Left cardiac atrium (tissue), 4 donors: ENCODE data around the gene PTH1R. TPM values are rescaled to one million over a fixed set of nuclear protein-coding genes. Genes with fewer than 3 reads are reported as not detected.

Experiments
- ATAC-seq, 2 donors: fragments of 200-7000 bp; cut with Tn5 transposase; one replicate each; pipeline ENCODE4 v1.9.1; 2020; ENCODE audit warnings: mild to moderate bottlenecking in 2 of 2, moderate library complexity in 2 of 2
- DNase-seq: peaks from one replicate; pipeline ENCODE4 v3.0.0-alpha.2; 2020
- intact Hi-C, 2 donors: fragments of 100-400 bp; cut with DNase I; formaldehyde crosslinking; loops; one replicate each; pipeline versions ENCODE4 v1.14.1 to v1.15.1; 2022 to 2023
- total RNA-seq, 2 donors: library from RNA; stranded (reverse); fragmentation: NEBNext Ultra II Directional; extraction: Animal tissue kit (Norgen Biotek cat#: 25700); gene quantifications; one replicate each; pipeline ENCODE4 v1.2.1, GENCODE V29; 2021
- donor health status: DM: no; HTN: yes; CAD: no.
- donor health status: DM: no; HTN: yes; CAD: no; lungs with severe emphysema.
- donor health status: DM: yes; HTN: yes; CAD: no.
- donor health status: Dilated cardiomyopathy.

PTH1R gene
- total RNA-seq, 2 donors from 2014 or later, result 5.4 to 10.0 TPM

DNA sequence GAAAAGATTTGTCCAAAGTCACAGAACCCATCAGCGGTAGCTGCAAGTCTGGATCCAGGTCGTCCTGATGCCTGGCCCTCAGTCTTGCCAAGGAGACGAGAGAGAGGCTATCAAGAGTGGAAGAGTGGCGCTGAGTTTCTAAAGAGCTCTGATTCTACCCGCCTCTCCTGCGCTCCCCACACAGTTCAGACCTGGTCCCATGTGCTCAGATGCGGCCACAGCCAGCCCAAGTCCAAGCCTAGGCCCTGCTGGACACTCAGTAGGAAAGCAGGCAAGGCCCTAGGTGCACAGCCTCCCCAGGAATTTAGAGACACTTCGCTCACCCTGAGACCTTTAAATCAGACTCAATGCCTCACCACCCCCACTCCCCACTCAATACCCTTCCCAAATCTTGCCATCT lies 66.7 kb downstream of the PTH1R start:
- intact Hi-C loops, result no loop called here
- ATAC-seq (peak; percentile 3 to 19), DNase-seq (peak; percentile 25)

DNA sequence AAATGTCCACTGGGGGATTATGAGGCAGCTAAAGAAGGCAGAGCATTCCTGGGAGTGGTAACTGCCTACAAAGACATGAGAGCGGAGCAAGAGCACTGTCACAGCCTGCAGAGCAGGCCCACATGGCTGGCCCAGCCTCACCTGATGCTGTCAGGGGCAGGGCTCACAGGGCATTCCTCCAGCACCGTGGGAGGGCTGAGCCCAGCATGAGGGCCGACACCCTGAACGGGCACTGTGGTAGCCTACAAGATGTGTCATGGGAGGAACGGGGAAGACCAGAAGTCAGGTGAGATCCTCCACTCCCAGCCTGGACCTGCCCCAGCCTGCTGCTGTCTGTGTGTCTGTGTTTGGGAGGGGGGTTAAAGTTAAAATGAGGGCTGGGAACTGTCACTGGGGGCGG lies 68.9 kb downstream of the PTH1R start:
- intact Hi-C loops, result no loop called here
- ATAC-seq, result no peak
- peak; percentile 25 for DNase-seq

GRCh38 chr3:46946856-46947545 lies 69.5 kb downstream of the PTH1R start:
- DNase-seq (peak; percentile 50), ATAC-seq (peak; percentile 25 to 42)
- intact Hi-C loops, result no loop called here

GRCh38 chr3:46947546-46947901 lies 70.0 kb downstream of the PTH1R start:
- ATAC-seq, result no peak
- intact Hi-C loops, result no loop called here
- no peak for DNase-seq

DNA sequence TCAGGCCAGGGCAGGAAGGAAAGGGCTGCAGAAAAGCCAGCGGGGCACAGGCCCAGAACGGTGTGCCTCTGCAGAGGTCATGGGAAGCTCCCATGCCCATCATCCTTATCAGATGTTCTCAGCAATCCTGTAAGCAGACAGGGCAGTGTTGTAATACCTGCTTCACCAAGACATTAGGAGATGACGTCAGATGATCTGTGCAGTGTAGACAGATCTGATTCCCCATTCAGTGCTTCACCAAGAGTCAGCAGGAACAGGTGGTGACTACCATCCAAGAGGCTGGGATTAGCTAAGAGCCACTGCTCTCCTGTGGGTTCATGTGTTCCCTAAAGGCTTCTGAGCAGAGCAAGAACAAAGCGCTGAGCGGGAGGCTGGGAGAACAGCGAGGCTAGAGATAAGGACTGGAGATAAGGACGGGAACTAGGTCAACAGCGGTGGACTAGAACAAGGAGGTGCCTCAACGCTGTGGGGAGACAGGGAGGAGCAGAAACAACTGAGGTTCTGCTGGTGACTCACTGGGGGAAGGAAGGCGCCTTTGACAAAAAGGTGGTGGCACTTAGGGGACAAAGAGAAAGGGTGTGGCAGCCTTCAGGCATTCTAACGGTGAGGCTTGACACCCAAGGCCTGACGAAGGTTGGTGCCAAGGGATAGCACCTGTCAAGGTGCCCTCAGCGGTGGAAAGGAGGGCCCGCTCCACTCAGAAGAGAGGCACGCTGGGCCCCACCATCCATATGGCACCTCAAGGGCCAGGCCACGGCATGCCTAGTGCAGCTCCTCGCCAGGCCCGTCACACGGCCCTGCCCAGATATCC lies 70.7 kb downstream of the PTH1R start:
- DNase-seq, result peak; percentile 70
- intact Hi-C loops, result no loop called here
- ATAC-seq, result peak; percentile 41 to 77

DNA sequence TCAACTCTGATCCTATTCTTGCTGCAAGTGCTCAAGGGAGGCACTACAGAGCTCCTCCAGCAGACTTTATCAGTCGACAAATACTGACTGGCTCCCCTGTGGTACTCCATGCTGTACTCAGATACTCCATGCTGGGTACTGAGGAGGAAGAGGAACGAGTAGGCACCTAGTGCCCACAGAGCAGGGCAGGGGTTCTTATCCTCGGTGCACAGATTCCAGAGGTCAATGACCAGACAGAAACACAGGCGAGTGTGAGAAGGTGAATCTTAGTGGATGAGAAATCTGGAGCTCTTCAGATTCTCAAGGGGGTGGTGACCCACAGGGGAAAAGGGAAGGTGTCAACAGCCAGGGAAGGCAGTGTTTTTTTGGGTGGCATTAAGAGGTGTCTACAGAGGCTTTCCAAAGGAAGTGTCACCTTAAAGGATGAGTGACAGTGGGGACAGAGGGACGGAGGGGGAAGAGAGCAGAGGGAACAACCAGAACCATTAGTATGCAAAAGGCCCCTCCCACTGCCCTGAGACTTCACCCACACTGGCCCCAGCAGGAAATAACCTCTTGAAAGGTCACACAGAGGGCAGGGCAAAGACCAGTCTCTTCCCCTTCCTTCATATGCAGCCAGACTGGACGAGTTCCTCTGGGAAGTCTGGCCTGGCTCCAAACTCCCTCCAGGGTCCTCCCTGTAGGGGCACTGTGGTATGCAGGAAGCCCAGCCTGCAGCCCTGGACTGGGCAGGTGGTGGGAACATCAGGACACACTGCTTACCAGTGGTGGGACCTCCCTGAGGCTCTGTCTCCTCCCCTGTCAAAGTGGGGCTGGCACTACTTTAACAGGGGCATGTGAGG lies 71.5 kb downstream of the PTH1R start:
- intact Hi-C loops, result no loop called here
- peak; percentile 24 to 45 for ATAC-seq
- DNase-seq, result peak; percentile 65

GRCh38 chr3:46950177-46950576 lies 72.7 kb downstream of the PTH1R start:
- intact Hi-C loops, result no loop called here
- DNase-seq (no peak), ATAC-seq (no peak)

GRCh38 chr3:46950650-46951241 lies 73.2 kb downstream of the PTH1R start:
- no peak for ATAC-seq
- no peak for DNase-seq
- intact Hi-C loops, result no loop called here

- intact Hi-C loops, result no loop called here
- no peak for DNase-seq
- no peak for ATAC-seq
These were observed 75.3 kb downstream of the PTH1R start for GRCh38 chr3:46952813-46953212.

Other genes with a start within 250 kb of the PTH1R start
- gene ALS2CL, start 184.0 kb upstream of the PTH1R start, total RNA-seq, result 10 to 100 TPM; 17.3 to 23.8 TPM
- gene TMIE, start 176.3 kb upstream of the PTH1R start, total RNA-seq, result under 1 TPM; 0.44 to 0.91 TPM
- gene PRSS50, start 159.9 kb upstream of the PTH1R start, total RNA-seq, result not detected
- gene MYL3, start 14.3 kb upstream of the PTH1R start, total RNA-seq, result 100 to 1,000 TPM; 157 to 557 TPM
- gene CCDC12, start 99.0 kb downstream of the PTH1R start, total RNA-seq, result 10 to 100 TPM; 24.2 to 38.4 TPM
- gene NBEAL2, start 101.9 kb downstream of the PTH1R start, total RNA-seq, result 10 to 100 TPM; 17.1 to 23.9 TPM